Coronary artery (tissue), 2 donors: ENCODE results near the gene TMEM52B.
"Not testable (repeated sequence)": the region's sequence is repeated elsewhere in the genome, so short reads cannot be mapped to it uniquely, and the experiment has no call there.

ENCODE experiments used
- DNase-seq: peaks from one replicate; pipeline ENCODE4 v3.0.0-alpha.2; 2017; ENCODE audit warnings: low spot score
- H3K27ac ChIP-seq, 2 donors: fragments of 200-600 bp; sonication (generic); one replicate each; pipeline ENCODE4 v1.5.1; 2016 to 2019
- H3K4me3 ChIP-seq: fragments of 200-600 bp; sonication (generic); 2 replicates; pipeline ENCODE4 v1.5.1; 2016; ENCODE audit warnings: mild to moderate bottlenecking, moderate library complexity
- TF ChIP-seq, protein P1 (sequence below): fragments of 200-600 bp; sonication (generic); IDR thresholded peaks from one replicate; pipeline ENCODE4 v1.5.1; 2019; ENCODE audit warnings: antibody characterized with exemption

Gene TMEM52B

DNA sequence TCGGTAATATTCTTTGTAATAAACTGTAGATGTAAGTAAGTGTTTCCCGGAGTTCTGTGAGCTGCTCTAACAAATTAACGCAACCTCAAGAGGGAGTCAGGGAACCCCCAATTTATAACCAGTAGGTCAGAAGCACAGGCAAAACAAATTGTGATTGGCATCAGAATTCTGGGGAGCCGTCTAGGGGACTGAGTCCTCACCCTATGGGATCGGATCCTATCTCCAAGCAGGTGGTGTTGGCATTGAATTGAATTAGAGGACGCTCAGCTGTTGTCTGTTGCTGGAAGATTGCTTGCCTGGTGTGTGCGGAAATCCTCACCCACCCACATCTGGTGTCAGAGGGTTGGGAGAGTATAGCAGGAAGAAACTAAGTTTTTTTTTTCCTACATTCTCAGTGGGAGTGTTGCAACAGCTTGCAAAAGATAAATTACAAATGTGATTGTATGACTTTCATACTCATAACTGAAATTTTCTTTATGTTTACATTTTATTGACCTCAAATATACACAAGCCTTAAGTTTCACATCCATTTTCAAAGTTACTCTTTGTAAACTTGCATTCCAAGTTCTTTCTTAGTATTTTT lies 5.5 kb downstream of the TMEM52B start:
- DNase-seq, result no peak
- Histone ChIP-seq H3K4me3 (no peak overlapping the region), H3K27ac (no peak overlapping the region)
- TF ChIP-seq, protein P1, sequence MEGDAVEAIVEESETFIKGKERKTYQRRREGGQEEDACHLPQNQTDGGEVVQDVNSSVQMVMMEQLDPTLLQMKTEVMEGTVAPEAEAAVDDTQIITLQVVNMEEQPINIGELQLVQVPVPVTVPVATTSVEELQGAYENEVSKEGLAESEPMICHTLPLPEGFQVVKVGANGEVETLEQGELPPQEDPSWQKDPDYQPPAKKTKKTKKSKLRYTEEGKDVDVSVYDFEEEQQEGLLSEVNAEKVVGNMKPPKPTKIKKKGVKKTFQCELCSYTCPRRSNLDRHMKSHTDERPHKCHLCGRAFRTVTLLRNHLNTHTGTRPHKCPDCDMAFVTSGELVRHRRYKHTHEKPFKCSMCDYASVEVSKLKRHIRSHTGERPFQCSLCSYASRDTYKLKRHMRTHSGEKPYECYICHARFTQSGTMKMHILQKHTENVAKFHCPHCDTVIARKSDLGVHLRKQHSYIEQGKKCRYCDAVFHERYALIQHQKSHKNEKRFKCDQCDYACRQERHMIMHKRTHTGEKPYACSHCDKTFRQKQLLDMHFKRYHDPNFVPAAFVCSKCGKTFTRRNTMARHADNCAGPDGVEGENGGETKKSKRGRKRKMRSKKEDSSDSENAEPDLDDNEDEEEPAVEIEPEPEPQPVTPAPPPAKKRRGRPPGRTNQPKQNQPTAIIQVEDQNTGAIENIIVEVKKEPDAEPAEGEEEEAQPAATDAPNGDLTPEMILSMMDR, result no peak

DNA sequence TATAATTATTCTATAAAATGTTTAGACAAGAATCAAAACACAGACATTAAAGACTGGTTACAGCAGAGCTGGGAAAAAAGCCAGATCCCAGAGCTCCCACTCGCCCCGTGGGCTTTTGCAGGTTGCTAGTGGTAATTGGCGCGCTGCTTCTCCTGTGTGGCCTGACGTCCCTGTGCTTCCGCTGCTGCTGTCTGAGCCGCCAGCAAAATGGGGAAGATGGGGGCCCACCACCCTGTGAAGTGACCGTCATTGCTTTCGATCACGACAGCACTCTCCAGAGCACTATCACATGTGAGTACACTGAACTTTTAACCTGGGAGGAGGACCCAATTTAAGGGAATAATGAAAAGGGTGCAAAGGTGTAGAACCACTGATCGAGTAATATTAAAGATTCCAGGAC lies 7.5 kb downstream of the TMEM52B start:
- DNase-seq, result no peak
- TF ChIP-seq, protein P1, result no peak
- H3K27ac ChIP-seq, result no peak overlapping the region
- H3K4me3 ChIP-seq, result no peak overlapping the region

GRCh38 chr12:10186958-10187357 lies 8.1 kb downstream of the TMEM52B start:
- not testable (repeated sequence) for H3K27ac ChIP-seq, H3K4me3 ChIP-seq, DNase-seq

GRCh38 chr12:10189653-10190052 lies 10.8 kb downstream of the TMEM52B start:
- Histone ChIP-seq H3K4me3 (no peak overlapping the region), H3K27ac (no peak overlapping the region)
- TF ChIP-seq, protein P1, result no peak
- no peak for DNase-seq

DNA sequence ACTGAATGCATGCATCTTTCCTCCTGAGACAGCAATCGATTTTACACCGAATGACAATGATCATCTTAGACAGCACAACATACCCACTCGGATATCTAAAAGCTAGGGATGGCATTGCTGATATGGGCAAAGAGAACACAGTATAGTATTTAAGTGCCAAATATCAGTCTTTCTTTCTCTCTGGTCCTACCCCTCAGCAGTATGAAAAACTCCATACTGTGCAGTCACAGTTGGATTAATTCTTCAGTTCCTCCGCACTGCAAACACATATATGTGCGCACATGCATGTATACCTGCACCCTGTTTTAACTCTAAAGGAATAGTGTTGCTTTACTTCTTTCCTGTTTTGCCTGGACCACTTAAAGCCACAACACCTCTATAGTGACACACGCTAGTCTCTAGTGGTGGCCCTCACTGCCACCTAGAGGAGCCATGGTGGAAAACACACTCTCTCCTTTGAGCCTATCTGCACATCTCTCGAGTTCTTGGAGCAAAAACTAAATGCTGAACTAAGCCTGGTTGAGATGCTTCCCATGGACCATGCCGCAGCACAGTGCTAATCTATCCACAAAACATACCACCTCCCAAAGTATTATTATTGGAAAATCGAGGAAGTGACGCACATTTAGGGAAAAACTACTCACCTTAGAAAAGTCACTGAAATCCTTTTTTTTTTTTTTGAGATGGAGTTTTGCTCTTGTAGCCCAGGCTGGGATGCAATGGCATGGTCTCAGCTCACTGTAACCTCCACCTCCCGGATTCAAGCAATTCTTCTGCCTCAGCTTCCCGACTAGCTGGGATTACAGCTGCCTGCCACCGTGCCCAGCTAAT lies 11.9 kb downstream of the TMEM52B start:
- TF ChIP-seq, protein P1, result peak; percentile 40
- Histone ChIP-seq H3K4me3 (no peak overlapping the region), H3K27ac (no peak overlapping the region)
- no peak for DNase-seq

DNA sequence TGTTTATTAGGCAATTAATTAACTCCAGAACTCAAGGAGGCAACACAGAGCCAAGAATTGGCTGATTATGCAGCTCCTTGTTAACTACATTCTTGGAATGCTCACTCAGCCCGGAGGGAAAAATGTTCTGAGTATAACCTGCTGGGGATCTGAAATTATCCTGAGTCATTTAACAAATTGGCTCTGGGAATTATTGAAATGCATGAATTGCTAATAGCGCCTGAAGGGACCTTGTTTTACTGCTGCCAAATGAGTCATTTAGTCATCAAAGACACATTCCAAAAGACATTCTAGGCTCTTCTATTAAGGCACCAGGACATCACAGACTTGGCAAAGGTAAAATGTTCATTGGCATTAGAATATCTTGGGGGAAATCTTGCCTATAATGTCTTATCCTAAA lies 13.0 kb downstream of the TMEM52B start:
- Histone ChIP-seq H3K4me3 (no peak overlapping the region), H3K27ac (no peak overlapping the region)
- DNase-seq, result no peak
- TF ChIP-seq, protein P1, result no peak

GRCh38 chr12:10194160-10194670 lies 15.4 kb downstream of the TMEM52B start:
- DNase-seq, result no peak
- no peak overlapping the region for H3K27ac ChIP-seq
- TF ChIP-seq, protein P1, result no peak
- no peak overlapping the region for H3K4me3 ChIP-seq
